GM18861 (cell line): ENCODE measurements around the gene SLC34A2.

Source experiments
- ATAC-seq: cut with Tn5 transposase; IDR thresholded peaks from one replicate; pipeline ENCODE4 v1.9.1; 2021; ENCODE audit not compliant: unreplicated experiment

The SLC34A2 gene

DNA sequence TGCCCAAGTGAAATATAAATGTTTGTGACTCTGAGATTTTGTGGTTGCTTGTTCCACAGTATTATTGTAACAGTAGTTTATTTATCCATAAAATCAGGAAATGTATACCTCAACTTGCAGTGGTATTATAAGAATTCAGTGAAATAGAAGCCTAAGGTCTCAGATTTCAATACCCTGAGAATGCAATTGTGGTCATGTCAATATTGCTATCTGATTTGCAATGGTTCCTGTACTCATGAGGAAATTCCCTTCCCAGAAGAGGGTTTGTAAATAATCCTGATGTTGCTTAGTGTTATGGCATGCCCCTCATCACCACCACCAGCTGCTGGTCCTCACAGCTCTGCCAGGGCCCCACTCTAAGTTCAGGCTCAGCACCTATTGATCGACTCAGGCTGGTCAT is 67.8 kb downstream of the SLC34A2 start:
- ATAC-seq = no peak

DNA sequence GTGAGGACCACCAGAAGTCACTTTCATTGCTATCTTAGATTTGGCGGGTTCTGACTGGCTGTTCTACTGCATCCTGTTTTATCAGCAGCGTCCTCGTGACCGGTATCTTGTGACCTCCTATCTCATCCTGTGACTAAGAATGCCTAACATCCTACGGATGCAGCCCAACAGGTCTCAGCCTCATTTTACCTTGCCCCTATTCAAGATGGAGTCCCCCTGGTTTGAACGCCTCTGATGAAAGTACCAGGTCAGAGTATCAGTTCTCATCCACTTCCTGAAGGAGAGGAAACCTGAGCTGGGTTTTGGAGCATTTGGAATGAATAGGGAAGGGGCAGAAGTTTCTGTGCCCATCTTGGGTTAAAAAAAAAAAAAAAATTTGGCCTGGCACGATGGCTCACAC is 70.2 kb downstream of the SLC34A2 start:
- no peak for ATAC-seq

GRCh38 chr4:25727711-25728493 is 72.3 kb downstream of the SLC34A2 start:
- ATAC-seq = no peak
